Psoas muscle (tissue), 8 donors: ENCODE results near the gene PCGF3. TPM values are rescaled to one million over a fixed set of nuclear protein-coding genes. Genes with fewer than 3 reads are reported as not detected.

Source experiments
- ATAC-seq, 4 donors: fragments of 200-7000 bp; cut with Tn5 transposase; one replicate each; pipeline ENCODE4 v1.9.1; 2020; ENCODE audit warnings: moderate library complexity in 3 of 4, mild to moderate bottlenecking in 2 of 4
- DNase-seq, 2 donors: peaks; one replicate each; pipeline ENCODE4 v3.0.0-alpha.2; 2020
- H3K27ac ChIP-seq: fragments of 200-600 bp; one replicate; pipeline ENCODE4 v1.8.0; 2022
- H3K27me3 ChIP-seq, 3 donors: fragments of 200-600 bp in 1 of 3; one replicate each; pipeline versions ENCODE4 v1.6.1 to v1.8.0; 2013 to 2022; ENCODE audit warnings: low read length in 2 of 3, mild to moderate bottlenecking in 2 of 3, moderate library complexity in 1 of 3; ENCODE audit not compliant: insufficient read depth in 3 of 3
- H3K36me3 ChIP-seq, 2 donors: fragments of 200-600 bp in 1 of 2; one replicate each; pipeline versions ENCODE4 v1.6.1 to v1.8.0; 2013 to 2022; ENCODE audit warnings: low read depth in 1 of 2, mild to moderate bottlenecking in 1 of 2, moderate library complexity in 1 of 2; ENCODE audit not compliant: insufficient read depth in 1 of 2
- H3K4me1 ChIP-seq: fragments of 200-600 bp; one replicate; pipeline ENCODE4 v1.8.0; 2022
- H3K4me3 ChIP-seq: fragments of 200-600 bp; one replicate; pipeline ENCODE4 v1.8.0; 2022; ENCODE audit warnings: mild to moderate bottlenecking
- H3K9me3 ChIP-seq: fragments of 200-600 bp; one replicate; pipeline ENCODE4 v1.8.0; 2022
- CTCF ChIP-seq: fragments of 200-600 bp; IDR thresholded peaks from one replicate; pipeline ENCODE4 v1.8.0; 2022; ENCODE audit warnings: antibody characterized with exemption
- WGBS, 3 donors: extraction: QIAGEN DNeasy Blood & Tissue Kit; methylation state at CpG; one replicate each; pipeline versions ENCODE4 v1.1.6 to v1.1.7; 2013; 5-methylcytosine and 5-hydroxymethylcytosine counted together
- intact Hi-C, 2 donors: fragments of 100-400 bp; cut with DNase I; formaldehyde crosslinking; loops; one replicate each; pipeline versions ENCODE4 v1.11.0 to v1.14.2; 2022
- polyA plus RNA-seq, 3 donors: library from polyadenylated mRNA; stranded (reverse); fragments of 200-250 nt; gene quantifications; one replicate each; pipeline ENCODE4 v1.2.3, GENCODE V29; 2013
- total RNA-seq, 4 donors: library from RNA; stranded (reverse); fragmentation: NEBNext Ultra II Directional in 2 of 4; extraction: Animal tissue kit (Norgen Biotek cat#: 25700) in 2 of 4; gene quantifications; one replicate each; pipeline versions ENCODE4 v1.2.1 to v1.2.4, GENCODE V29; 2021 to 2023
- donor health status: healthy with polysubstance abuse.
- donor health status: DM: no; HTN: no; CAD: no; lungs with moderate emphysema.
- donor health status: Bipolar disorder and iron deficiency.
- donor health status: healthy.
- donor health status: DM: yes; HTN: yes; CAD: no.
- donor health status: DM: no; HTN: no; CAD: no.
- donor health status: DM: no; HTN: no; CAD: no.
- donor health status: DM: yes; HTN: yes; CAD: no.

PCGF3 gene
- total and polyA plus RNA-seq, 7 donors, result 10.9 to 19.2 (median 15.1) TPM

GRCh38 chr4:788636-789297 is 83.1 kb downstream of the PCGF3 start:
- Histone ChIP-seq H3K4me3 (no peak overlapping the region), H3K9me3 (no peaks in the 10 kb centered on the region), H3K4me1 (peaks cover 3% of the 10 kb centered on the region), H3K27me3 (peaks cover 0 to 58% (median 21%) of the 10 kb centered on the region in 3 donors), H3K36me3 (no peaks in the 10 kb centered on the region), H3K27ac (no peak overlapping the region)
- 54 to 60% (median 57%) methylated on average over 18 of the region's 18 CpGs for whole genome bisulfite sequencing, 3 donors
- intact Hi-C loops, result loop anchor here in 1 of 2 donors (10.0 kb wide), 1 partner anchor 136 kb away; no protein-coding TSS in a partner anchor
- no peak for DNase-seq
- peak in 1 of 4 donors; percentile 17 for ATAC-seq
- TF ChIP-seq CTCF, result no peak

- TF ChIP-seq CTCF, result no peak
- no peak for ATAC-seq
- intact Hi-C loops, result loop anchor here in 1 of 2 donors (10.0 kb wide), 1 partner anchor 135 kb away; no protein-coding TSS in a partner anchor
- 71 to 86% (median 84%) methylated on average over 19 to 27 of the region's 27 CpGs for WGBS, 3 donors
- peaks cover 3% of the 10 kb centered on the region for H3K4me1 ChIP-seq
- no peaks in the 10 kb centered on the region for H3K36me3 ChIP-seq
- H3K27ac ChIP-seq, result no peak overlapping the region
- no peaks in the 10 kb centered on the region for H3K9me3 ChIP-seq
- no peak overlapping the region for H3K4me3 ChIP-seq
- H3K27me3 ChIP-seq, result peaks cover 0 to 65% (median 28%) of the 10 kb centered on the region in 3 donors
- DNase-seq, result no peak
Measured at GRCh38 chr4:789571-790465, 84.2 kb downstream of the PCGF3 start.

- Histone ChIP-seq H3K27ac (no peak overlapping the region), H3K36me3 (no peaks in the 10 kb centered on the region), H3K4me3 (no peak overlapping the region), H3K4me1 (peaks cover 2% of the 10 kb centered on the region), H3K9me3 (no peaks in the 10 kb centered on the region), H3K27me3 (peaks cover 0 to 65% (median 34%) of the 10 kb centered on the region in 3 donors)
- ATAC-seq (no peak), DNase-seq (no peak)
- no peak for TF ChIP-seq CTCF
- 52 to 54% (median 54%) methylated on average over 8 of the region's 8 CpGs for WGBS, 3 donors
- intact Hi-C loops, result no loop called here
Measured at GRCh38 chr4:790466-790820, 84.8 kb downstream of the PCGF3 start.

GRCh38 chr4:791252-791897 is 85.7 kb downstream of the PCGF3 start:
- Histone ChIP-seq H3K4me1 (no peaks in the 10 kb centered on the region), H3K27ac (no peak overlapping the region), H3K9me3 (no peaks in the 10 kb centered on the region), H3K4me3 (no peak overlapping the region), H3K36me3 (no peaks in the 10 kb centered on the region), H3K27me3 (peaks cover 0 to 65% (median 34%) of the 10 kb centered on the region in 3 donors)
- no peak for ATAC-seq
- WGBS, 3 donors, result 52 to 59% (median 58%) methylated on average over 23 to 29 of the region's 29 CpGs
- no peak for DNase-seq
- intact Hi-C loops, result no loop called here
- TF ChIP-seq CTCF, result no peak
